ENCODE data around the gene ARHGEF11.

The ARHGEF11 gene

DNA sequence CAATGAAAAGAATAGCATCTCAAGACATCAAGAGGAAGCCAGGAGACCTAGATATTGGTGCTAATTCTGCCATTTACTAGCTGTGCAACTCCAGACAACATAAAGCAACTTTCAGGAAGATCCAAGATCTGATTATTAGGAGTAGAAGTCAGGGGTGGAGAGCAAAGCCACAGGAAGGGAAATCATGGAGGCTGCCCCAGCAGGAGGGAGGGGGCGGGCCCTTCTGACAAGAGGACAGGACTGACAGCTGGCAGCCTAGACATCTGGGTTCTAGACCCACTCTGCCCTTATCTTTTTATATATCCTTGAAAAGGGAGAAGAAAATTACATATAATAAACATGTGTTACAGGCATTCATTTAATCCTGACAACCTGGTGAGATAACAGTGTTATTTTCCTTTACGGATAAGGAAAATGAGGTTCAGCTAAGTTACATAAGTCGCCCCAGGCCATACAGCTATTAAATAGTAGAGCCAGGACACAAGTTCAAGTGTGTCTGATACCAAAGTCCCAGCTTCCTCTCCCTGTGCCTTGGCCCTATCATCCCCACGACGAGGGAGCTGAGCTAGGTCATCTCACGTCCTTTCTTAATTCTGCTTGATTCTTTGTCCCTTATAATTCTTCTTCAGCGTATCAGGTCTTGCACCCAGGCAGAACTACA, 46.6 kb downstream of the ARHGEF11 start:
- DNase-seq: no peak

DNA sequence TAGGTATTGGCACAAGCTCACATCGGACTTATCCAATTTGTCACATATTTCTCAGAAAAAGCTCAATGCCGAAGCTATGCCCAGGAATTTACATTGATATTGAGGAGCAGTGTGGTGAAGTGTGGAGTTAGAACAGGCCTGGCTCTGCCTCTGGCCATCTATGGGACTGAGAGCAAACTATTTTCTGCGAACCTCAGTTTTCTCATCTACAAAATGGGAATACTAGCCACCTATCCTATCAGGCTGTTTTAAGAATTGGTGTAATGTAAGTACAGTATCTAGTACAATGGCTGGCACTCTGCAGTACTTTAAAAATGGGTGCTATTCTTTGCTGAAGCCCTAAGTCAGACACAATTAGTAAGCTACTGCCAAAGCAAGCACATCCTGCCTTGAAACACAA, 47.2 kb downstream of the ARHGEF11 start:
- no peak for DNase-seq

DNA sequence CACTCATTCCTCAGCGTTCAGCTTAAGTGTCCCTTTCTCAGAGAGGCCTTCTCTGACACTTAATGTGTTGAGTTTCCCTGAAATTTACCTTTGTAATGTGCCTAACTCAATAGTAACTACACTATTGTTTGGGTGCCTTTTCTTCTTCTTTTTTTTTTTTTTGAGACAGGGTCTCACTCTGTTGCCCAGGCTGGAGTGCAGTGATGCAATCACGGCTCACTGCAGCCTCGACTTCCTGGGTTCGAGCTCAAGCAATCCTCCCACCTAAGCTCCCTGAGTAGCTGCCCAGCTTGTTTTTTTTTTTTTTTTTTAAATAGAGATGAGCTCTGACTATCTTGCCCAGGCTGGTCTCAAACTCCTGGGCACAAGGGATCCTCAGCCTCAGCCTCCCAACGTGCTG, 50.1 kb downstream of the ARHGEF11 start:
- DNase-seq: no peak

DNA sequence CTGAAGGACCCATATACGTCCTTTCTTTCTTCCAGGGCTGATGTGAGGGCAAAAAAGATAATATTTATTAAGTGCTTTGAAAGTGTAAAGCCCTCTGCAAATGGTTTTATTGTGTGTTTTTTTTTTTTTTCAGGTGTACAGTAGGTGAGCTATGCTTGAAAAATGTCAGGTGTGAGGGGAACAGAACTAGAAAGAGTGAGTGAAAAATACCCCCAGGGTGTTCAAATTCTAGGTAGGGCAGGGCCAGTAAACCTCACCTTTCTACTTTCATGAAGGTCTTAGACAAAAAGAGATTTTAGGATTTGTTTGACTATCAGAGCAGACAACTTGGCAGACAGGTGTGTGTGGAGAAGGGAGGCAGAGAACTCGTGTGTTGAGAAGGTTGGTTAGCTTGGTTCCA, 51.3 kb downstream of the ARHGEF11 start:
- no peak for DNase-seq

DNA sequence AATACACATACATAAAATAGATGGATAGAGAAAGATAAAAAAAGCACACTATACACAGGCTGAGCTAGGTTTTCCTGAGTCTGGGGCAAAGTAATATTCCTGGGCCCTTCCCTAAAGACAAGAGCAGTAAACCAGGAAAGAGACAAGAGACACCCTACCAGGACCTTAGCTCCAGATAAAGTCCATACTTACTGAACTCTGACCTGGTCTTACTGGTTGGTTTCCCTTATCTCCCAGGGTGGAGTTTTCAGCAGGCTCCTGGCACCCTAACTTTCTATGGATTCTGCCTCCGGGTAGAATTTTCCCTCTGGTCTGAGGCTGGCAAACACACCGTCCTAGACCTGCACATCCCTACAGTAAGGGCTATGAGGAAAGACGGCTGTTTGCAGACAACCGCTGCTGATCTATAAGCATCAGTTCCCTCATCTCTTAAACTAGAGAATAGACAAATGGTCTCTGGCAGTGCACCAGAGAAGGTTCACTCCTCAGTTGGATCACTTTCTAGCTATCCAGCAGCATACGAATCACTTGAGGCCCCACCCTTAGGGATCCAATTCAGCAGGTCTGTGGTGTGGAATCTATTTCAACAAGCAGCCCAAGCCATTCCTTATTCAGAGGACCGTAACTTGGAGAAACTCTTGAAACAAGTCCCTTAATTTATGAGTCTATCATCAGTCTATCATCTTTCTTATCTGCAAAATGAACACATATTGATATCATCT, 52.0 kb downstream of the ARHGEF11 start:
- no peak for DNase-seq

DNA sequence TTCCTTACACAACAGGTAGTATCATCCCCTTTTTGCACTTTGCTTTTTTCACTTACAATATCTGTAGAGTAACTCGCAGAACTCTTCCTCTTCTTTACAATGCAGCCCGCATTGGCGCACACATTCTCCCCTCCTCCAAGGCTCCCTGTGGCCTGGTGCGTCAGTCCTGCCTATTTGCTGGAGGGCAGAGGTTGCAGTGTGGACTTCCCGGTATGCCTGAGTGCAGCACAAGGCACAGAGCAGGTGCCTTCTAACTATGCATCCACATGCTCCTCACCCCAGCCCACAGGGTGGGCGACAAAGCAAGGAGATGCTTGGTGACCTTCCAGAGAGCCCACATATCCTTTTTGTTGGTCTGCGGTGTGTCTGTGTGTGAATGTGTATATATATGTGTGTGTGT, 53.3 kb downstream of the ARHGEF11 start:
- DNase-seq: no peak

DNA sequence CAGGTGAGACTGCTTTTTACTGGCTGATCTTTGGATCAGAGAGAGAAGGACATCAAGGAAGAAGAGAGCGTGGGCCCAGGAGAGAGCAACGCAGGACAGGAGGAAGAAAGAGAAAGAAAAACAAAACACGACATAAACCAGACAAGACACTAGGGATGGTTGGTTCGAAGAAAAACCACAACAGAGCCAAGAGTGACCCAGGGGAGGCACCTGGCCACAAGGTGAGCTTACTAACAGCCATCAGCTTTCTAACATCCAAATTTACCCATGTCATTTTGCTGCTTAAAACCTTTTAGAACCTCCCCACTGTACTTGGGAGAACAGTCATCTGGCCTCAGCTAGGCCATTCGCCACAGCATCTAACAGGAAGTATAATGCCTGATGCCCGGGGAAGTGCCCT, 57.8 kb downstream of the ARHGEF11 start:
- DNase-seq: no peak

DNA sequence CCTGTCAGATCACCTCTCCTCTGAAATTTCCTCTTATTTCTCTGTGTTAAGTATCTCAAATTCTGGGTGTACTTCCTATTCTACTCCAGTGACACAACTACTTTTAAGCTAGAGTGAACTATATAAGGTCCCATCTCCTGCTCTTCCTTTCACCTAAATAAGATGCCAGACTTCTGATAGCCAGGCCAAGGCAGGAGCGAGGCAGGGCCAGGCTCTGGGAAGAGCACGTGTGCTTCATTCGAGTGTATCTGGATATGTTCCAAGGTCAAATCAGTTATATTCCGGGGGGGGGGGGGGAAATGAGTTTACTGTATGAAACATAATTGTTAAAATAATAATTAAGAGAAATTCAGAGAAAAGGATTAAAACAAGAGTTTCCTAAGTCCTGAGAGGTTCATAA, 65.0 kb downstream of the ARHGEF11 start:
- no peak for DNase-seq

DNA sequence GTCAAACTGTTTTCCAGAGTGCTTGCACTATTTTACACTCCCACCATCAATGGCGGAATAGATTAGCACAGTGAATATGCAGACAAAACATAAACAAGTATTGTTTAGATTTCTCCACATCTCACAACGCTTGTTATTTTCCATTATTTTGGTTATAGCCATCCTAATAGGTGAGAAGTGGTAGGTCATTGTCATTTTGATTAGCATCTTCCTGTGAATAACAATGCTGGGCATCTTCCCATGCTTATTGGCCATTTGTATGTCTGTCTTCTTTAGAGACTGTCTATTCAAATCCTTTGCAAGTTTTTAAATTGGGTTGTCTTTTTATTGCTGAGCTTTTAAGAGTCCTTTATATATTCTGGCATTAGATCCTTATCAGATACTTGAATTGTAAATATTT, 70.5 kb downstream of the ARHGEF11 start:
- no peak for DNase-seq

DNA sequence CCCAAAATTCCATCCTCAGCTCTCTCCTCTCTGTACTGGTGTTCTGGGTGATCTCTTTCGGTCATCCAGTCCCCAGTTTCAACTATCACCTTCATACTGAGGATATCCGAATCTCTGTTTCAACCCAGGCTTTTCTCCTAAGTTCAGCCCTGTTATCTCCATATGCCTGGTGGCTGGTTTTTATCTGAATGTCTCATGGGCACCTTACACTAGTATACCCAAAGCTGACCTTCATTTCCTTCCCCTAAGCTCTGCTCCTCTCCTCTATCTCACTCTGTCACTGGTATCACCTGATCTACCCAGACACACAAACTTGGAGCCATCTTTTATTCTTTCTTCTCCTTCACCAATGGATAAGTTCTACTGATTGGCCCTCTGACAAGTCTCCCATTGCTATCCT, 72.1 kb downstream of the ARHGEF11 start:
- DNase-seq: no peak

DNA sequence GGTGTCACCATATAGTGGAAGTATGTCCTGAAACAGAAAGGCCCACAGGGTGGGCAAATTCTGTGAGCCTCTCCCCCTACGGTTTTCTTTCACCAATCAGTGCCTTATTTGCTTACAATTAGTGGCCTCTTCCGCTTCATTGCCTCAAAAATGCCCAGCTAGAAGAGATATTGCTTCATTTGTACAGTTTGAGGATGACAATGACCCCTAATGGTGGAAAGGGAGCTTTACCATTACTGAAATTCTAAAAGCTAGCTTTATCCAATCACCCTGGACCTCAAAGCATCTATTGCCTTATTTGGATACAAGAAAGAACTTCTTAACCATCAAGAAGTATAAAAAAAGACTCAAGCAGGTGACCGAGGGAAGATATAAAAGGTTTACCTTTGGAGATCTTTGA, 75.5 kb downstream of the ARHGEF11 start:
- peak; percentile 15 for DNase-seq

DNA sequence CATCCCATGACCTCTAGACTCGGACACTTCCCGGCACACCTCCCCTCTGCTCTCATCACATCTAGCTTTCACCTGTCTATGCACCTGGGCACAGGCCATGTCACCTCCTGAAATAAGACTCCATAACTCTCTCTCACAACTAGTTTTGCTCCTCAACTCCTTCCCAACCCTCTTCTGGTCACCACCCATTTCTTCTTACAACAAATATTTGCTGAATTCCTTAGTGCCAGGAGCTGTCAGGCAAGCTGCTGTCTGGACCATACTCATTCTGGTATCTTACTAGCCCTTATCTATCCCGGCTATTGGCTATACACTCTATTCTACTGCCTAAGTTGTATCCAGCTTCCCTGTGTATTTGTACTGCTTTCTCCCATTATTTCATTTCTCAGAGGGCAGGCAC, 76.0 kb downstream of the ARHGEF11 start:
- DNase-seq: no peak

DNA sequence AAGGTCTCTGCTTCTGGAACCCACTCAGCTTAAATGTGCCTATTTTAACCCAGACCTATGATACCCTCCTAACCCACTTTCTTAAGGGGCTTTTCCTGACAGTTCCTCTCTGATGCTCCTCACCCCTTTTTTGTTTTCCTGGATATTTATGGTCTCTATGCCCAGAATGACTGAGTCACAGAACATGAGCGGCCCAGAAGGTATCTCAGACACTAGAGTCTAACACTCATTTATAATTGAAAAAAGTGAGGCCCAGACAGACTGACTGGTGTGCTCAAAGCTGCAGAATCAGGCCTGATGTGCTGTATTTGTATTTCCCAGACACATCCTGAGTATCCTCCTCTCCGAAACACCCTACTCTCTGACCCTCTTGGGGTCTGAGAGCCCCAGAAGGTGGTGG, 81.1 kb downstream of the ARHGEF11 start:
- DNase-seq: no peak

DNA sequence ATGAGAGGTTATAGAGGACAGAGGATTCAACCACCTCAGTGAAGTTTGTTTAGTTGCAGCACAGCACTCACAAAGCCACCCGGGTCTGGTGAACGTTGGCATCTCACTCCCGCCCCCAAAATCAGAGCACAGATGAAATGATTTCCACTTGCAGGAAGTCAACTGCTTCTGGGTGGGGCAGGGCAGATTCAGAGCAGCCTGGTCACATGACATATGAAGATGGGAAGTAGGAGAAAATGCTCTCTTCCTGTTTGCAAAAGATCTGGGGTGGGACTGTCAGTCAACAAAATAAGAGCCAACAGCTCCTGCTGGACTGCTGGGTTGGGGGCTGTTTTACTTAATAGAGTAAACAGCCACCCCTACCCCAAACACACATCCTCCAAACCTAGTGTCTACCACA, 81.9 kb downstream of the ARHGEF11 start:
- DNase-seq: peak; percentile 46

DNA sequence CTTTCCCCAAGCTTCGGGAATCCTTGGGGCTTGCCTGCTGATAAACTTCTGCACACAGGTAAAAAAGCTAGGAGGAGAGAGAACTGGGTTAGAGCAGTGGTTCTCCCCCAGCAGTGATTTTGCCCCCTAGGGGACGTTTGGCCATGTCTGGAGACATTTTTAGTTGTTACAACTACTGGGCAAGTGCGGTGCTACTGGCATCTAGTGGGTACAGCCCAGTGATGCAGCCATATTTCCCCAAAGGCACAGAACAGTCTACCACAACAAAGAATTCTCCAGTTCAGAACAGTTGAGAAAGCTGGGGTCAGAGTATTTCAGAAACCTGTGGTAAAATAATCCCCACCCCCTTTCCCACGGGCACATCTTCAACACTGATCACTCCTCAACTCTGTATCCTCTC, 83.8 kb downstream of the ARHGEF11 start:
- peak; percentile 44 for DNase-seq

DNA sequence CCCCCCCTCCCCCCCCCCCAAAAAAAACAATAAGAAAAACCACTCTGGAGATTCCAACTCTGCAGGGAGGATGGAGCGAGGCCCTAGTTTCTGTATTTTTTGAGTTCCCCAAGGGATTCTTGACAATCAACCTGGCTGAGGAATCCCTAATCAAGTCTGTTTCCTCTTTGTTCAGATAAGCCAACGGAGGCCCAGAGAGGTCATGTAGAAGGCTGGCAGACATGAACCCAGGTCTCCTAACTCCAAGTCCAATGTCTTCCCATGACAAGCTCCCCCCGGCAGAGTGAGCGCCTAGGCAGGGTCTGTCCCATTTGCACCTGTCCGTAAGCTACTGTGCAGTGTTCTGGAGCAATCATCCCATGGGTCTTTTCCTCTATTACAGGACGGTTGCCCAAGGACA, 85.6 kb downstream of the ARHGEF11 start:
- no peak for DNase-seq

DNA sequence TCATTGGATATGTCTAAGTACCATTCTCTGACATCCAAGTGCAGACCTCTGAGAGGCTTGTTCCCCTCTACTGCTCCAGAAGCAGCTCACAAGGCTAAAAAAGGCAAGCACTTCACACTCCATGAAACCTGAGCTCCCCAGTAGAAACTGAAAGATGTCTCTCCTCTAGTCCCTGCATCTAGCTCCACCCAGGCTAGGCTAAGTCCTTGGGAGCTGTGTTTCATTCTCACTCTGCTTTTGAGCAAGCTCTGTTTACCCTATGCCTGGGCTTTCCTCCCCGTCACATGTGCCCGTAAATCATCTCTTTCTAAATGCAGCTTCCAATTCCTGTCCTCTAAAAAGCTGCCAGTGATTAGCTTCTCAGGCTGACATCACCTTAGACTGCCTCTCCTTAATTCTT, 86.1 kb downstream of the ARHGEF11 start:
- no peak for DNase-seq

DNA sequence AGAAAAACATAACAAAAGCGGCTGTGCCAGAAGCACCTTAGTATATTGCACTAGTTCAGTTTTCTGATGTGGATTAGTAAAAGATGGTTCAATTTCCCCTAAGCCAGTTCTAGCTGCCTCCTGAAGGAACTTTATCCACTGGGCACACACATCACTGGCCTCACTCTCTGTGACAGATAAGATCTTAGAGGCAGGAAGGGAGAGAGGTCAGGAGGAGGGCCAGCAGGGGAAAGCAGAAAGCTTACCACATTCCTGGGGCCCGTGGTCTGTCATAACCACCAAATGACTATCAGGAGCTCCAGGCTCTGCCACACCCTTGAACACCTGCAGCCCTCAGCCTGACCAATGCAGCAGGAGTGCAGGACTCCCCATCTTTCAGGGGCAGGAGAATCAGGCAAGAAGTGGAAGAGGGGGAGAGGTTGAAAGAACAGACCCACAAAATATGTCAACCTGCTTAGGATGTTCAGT, 87.3 kb downstream of the ARHGEF11 start:
- no peak for DNase-seq

DNA sequence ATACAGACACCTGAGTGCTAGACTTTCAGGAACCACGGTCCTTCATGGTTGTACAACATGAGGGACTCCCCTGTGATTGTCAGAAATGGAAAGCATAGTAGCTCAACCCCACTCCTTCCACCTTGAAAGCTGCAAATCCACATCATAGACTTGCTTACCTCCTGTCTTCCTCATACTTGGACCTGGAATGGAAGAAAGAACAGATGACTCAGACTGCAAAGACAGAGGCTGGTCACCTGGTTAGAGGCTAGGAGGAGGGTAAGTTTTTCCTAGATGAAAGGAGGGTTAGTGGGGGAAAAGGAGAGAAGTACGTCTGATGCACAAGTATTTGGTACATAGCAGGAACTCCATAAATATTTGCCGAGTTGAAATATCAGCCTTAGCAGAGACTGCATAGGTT, 87.9 kb downstream of the ARHGEF11 start:
- no peak for DNase-seq

DNA sequence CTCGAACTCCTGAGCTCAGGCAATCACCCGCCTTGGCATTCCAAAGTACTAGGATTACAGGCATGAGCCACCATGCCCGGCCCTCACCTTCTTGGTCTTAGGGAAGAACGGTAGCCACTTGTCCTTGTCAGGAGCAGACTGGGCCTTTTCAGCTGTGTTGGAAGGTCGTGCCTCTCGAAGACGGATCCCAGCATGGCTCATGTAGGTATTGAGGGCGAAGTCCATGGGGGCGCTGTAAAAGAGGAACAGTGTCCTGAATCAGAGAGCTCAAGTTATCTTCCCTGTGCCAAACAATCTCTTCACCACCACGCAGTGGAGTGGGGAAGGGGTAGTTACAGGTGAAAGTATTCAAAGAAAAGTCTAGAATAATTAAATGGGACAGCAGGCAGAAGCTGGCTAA, 89.2 kb downstream of the ARHGEF11 start:
- no peak for DNase-seq

DNA sequence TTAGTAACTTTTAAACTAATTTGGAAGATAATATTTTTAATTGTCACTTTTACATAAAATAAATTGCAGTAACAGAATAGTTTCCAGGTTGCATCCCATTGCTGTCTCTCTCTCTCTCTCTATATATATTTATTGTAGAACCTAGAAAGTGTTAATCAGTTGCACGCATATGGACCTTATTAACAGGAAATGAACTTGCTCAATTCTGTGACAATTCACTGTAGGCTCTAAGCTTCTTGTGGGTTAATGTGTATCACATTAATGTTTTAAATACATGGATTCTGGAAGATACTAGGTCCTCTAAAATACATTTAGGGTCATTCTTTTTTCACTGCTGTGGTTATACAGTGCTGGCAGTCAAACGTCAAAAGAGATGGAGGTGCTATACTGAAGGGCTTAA, 92.0 kb downstream of the ARHGEF11 start:
- no peak for DNase-seq

DNA sequence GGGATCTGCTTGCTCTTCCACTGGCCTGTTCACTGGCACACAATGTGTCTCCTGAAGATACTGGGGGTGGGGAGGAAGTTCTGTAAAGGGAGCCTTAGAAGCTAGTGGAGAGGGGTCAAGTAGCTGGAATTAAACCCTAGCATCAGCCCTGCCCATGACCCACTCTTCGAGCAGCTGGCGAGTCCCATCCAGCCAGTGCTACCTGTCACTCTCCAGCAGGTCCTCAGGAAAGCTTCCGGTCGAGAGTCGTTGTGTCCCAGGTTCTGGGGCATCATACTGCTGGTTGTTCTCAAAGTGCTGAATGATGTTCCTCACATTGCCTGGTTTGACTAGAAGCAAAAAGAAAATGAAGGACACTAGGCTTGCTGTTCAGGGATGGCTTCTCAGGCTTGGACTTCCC, 94.2 kb downstream of the ARHGEF11 start:
- no peak for DNase-seq

DNA sequence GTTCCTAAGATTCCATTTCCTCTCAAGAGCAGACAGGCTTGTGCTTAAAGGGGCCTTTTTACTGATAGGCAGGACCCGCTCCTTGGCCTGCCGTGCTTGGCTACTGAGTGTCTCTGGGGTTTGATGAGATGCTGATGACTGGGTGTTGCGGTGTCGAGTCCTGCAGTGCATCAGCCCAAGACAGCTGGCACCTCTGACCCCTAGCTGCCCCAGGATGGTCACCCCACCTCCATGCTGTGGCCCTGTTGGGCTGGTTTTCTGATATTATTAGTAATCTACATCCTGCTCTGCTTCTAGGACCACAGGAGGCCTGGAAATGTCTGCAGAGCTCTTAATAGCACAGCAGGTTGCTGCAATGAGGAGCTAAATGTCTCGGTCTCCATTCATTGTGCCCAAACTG, 96.4 kb downstream of the ARHGEF11 start:
- no peak for DNase-seq

DNA sequence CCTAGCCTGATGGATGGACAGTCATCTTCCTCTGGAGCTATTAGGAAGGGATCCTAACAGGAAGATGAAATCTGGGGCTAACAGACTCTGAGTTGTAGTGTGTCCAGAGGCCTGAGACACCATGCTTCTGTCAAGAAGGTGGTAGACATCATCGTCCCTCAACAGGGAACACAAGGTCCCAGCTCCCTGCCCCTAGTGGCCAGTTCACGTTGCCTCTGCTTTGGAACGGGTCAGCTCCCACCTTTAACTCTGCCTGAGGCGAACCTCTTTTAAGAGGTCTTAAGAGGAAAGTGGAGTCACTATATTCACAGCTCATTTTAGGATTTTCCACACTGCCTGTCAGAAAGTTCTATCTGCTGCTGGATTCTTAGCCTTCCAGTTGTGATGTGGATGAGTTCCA, 96.8 kb downstream of the ARHGEF11 start:
- no peak for DNase-seq
